ENCODE data around the gene HOXA4. TPM values are rescaled to one million over a fixed set of nuclear protein-coding genes. Genes with fewer than 3 reads are reported as not detected.
A peak's percentile ranks its signal among the peaks of the same experiment; 100 is the strongest.

The HOXA4 gene
- total RNA-seq, 1 donor from 2014 or later, result 0.15 TPM

- intact Hi-C loops (cut with micrococcal nuclease), result no loop called here
- no peak for DNase-seq
Measured at GRCh38 chr7:27091941-27092818, 38.4 kb downstream of the HOXA4 start.

DNA sequence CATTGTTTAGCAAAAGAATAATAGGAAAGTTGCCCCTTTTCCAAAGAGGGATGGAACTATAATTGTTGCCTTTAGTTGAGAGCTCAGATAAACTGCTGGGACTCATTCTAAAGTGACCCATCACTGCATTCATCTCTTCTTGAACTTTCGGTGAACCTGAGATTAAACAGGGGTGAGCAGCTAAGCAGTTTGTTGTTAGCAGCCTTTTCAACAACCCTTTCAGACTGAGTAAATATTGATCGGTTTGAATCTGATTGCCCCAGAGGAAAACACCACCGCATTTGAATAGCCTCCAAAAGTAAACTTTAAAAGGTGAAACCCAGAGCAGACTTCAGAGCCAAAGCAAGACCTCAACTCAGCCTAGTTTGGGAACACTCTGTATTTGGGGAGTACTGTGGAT, 39.5 kb downstream of the HOXA4 start:
- DNase-seq, result no peak
- ATAC-seq, result no peak
- intact Hi-C loops (cut with micrococcal nuclease), result no loop called here

More at GRCh38 chr7:27091941-27092818, 38.4 kb downstream of the HOXA4 start:
- ATAC-seq, result no peak

- intact Hi-C loops (cut with micrococcal nuclease), result no loop called here
- DNase-seq (no peak), ATAC-seq (no peak)
Measured at GRCh38 chr7:27088002-27088922, 42.3 kb downstream of the HOXA4 start.

DNA sequence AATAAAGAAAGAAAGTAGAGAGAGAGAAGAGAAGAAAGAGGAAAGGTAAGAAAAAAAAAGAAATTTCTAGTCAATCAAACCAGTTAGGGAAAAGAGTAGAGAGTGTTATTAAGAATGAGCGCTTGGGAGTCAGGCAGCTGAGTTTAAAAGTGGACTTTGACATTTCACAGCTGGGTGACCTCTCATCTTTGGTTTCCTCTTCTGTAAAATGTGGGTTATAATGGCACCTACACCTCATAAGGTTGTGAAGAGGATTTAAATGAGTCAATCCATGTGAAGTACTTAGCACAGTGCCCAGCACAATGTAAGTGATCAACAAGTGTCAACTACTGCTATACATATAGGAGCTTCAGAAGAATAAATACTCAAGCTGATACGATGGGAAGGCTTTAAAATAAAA, 46.9 kb downstream of the HOXA4 start:
- ATAC-seq (no peak), DNase-seq (no peak)
- intact Hi-C loops (cut with micrococcal nuclease), result no loop called here

DNA sequence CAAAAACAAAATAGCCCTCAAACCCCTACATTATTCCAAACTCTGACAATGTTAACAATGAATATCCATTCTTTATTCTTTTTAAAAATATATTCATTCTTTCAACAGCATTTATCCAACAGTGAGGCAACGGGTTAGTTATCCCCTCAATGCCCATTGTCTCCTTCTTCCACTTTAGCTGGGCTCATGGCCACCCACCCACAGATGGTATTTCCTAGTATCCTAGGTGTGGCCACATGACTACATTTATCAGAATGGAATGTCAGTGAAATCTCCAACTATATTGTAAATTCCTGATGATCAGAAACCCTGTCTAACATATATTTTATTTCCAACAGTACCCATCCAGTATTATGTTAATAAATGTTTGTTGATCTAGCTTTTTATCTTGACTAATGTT, 48.4 kb downstream of the HOXA4 start:
- intact Hi-C loops (cut with micrococcal nuclease), result no loop called here
- no peak for ATAC-seq
- no peak for DNase-seq

- ATAC-seq (no peak), DNase-seq (no peak)
- intact Hi-C loops (cut with micrococcal nuclease), result no loop called here
Measured at GRCh38 chr7:27080844-27081436, 49.6 kb downstream of the HOXA4 start.

GRCh38 chr7:27079234-27079975, 51.2 kb downstream of the HOXA4 start:
- DNase-seq (no peak), ATAC-seq (no peak)
- intact Hi-C loops (cut with micrococcal nuclease), result no loop called here

GRCh38 chr7:27078616-27079233, 51.8 kb downstream of the HOXA4 start:
- intact Hi-C loops (cut with micrococcal nuclease), result no loop called here
- ATAC-seq (no peak), DNase-seq (no peak)

Small RNA genes within 50 kb of the gene (microRNA-seq; reads per million reads assigned to microRNA genes)
- gene MIR196B (ENCODE audit: borderline number of aligned reads), result 9.8 reads per million, percentile 4 among the genes with 10 or more reads in this experiment

Other genes starting within 250 kb of the HOXA4 start
- not detected for gene HOXA1, start 34.8 kb downstream of the HOXA4 start, total RNA-seq
- 0.12 TPM for gene HOXA2, start 28.1 kb downstream of the HOXA4 start, total RNA-seq
- not detected for gene HOXA5, start 12.9 kb upstream of the HOXA4 start, total RNA-seq
- not detected for gene HOXA6, start 17.0 kb upstream of the HOXA4 start, total RNA-seq
- 0.72 TPM for gene HOXA3, start 21.8 kb upstream of the HOXA4 start, total RNA-seq
- not detected for gene HOXA7, start 25.9 kb upstream of the HOXA4 start, total RNA-seq
- not detected for gene HOXA9, start 34.8 kb upstream of the HOXA4 start, total RNA-seq
- gene HOXA10, start 43.6 kb upstream of the HOXA4 start, total RNA-seq, result not detected
- not detected for gene HOXA11, start 54.5 kb upstream of the HOXA4 start, total RNA-seq
- gene HOXA13, start 69.3 kb upstream of the HOXA4 start, total RNA-seq, result not detected
- gene EVX1, start 112.0 kb upstream of the HOXA4 start, total RNA-seq, result not detected